GM12892 (cell line): Measurements from ENCODE around the gene MAGOH.

Experiments
- POLR2A ChIP-seq: IDR thresholded peaks from 2 replicates; pipeline ENCODE4 v1.6.1; 2011; ENCODE audit warnings: low read depth, low read length, control low read depth
- POLR2AphosphoS5 ChIP-seq: IDR thresholded peaks from 2 replicates; pipeline ENCODE4 v1.6.1; 2011; ENCODE audit warnings: low read depth, low read length, control low read depth
- TAF1 ChIP-seq: IDR thresholded peaks from 2 replicates; pipeline ENCODE4 v1.6.1; 2011; ENCODE audit warnings: low read depth, mild to moderate bottlenecking, control low read depth, low read length, borderline replicate concordance

GRCh38 chr1:53260631-53261247 is 22.4 kb upstream of the MAGOH start:
- TF ChIP-seq POLR2A (no peak), POLR2AphosphoS5 (no peak), TAF1 (no peak)
